Thyroid gland (tissue), 4 donors: Measurements from ENCODE around the gene REXO1.
"Not testable (repeated sequence)": the region's sequence is repeated elsewhere in the genome, so short reads cannot be mapped to it uniquely, and the experiment has no call there.

ENCODE experiments used
- CTCF ChIP-seq, 6 experiments: fragments of 200-600 bp in 3 of 6; fragments of 450-650 bp in 3 of 6; sonication (generic) in 3 of 6; IDR thresholded peaks; one replicate each; pipeline ENCODE4 v1.5.1; 2016 to 2019; ENCODE audit warnings: antibody characterized with exemption in 6 of 6, mild to moderate bottlenecking in 2 of 6, inconsistent platforms in 1 of 6, moderate library complexity in 1 of 6
- POLR2A ChIP-seq, 2 donors: fragments of 450-650 bp; IDR thresholded peaks; one replicate each; pipeline ENCODE4 v1.6.1; 2017; ENCODE audit warnings: antibody characterized with exemption in 2 of 2, mild to moderate bottlenecking in 2 of 2, moderate library complexity in 1 of 2

DNA sequence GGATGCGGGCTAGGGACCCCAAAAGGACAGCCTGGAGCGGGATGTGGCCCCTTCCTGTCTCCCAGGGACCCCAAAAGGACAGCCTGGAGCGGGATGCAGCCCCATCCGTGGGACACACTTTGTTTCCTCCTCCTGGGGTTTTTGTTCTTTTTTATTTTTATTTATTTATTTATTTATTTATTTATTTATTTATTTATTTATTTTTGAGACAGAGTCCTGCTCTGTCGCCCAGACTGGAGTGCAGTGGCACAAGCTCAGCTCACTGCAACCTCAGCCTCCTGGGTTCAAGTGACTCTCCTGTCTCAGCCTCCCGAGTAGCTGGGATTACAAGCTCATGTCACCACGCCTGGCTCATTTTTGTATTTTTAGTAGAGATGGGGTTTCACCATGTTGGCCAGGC, 51.0 kb downstream of the REXO1 start:
- not testable (repeated sequence) for TF ChIP-seq POLR2A, CTCF (IDR thresholded peaks at IDR 0.05)
